NOMO-1 (cell line): Measurements from ENCODE around the gene NXF1.
A peak's percentile ranks its signal among the peaks of the same experiment; 100 is the strongest.
"Not testable (repeated sequence)": the region's sequence is repeated elsewhere in the genome, so short reads cannot be mapped to it uniquely, and the experiment has no call there.

Experiments
- DNase-seq, 2 experiments: peaks; one replicate each; lab custom pipeline; 2025; ENCODE audit not compliant: unreplicated experiment in 2 of 2; lab: John Stamatoyannopoulos, UW

Gene NXF1

DNA sequence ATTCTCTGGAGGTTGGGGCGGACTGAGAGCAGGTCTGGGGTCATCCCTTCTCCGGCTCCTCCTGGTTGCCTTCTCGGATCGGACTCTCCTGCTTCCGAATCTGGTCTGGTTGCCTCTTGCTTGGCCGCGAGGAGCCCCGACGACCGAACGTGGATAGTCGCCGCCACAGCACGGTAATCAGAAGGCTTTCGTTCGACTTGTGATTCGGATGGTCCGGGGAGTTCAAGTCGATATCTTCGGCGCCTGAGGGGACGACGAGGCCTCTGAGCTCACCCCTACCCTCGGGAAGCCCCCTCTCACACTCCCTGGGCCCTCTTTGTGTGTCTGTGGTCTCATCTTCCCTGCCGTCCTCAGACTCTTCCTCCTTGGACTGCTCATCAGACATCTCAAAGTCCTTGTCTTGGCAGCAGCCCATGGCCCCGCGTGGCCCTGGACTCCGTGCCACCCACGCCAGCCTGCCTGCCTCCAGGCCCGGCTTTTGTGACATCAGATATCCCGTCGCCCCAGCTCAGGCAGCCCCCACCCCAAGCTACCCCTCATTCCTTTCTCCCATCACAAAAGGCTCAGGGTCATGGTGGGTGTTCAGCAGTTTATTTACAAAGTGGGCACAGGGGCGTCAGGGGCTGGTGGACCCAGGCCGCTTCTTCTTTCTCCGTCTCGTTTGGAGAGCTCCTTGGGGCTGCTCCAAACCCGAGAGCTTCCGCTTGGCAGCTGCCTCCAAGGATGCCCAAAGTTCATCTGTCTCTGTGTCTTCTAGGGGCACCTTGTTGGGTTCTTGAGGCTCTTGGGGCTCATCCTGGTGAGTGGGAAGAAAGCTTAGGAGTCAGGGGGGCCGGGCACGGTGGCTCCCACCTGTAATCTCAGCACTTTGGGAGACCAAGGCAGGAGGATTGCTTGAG, 27.3 kb upstream of the NXF1 start, which contains the start of gene TEX54:
TSS of gene TEX54 (minus strand) at position 506 of the 899 bp plus-strand sequence.
- DNase-seq: peak in 1 of 2 experiments; percentile 40

DNA sequence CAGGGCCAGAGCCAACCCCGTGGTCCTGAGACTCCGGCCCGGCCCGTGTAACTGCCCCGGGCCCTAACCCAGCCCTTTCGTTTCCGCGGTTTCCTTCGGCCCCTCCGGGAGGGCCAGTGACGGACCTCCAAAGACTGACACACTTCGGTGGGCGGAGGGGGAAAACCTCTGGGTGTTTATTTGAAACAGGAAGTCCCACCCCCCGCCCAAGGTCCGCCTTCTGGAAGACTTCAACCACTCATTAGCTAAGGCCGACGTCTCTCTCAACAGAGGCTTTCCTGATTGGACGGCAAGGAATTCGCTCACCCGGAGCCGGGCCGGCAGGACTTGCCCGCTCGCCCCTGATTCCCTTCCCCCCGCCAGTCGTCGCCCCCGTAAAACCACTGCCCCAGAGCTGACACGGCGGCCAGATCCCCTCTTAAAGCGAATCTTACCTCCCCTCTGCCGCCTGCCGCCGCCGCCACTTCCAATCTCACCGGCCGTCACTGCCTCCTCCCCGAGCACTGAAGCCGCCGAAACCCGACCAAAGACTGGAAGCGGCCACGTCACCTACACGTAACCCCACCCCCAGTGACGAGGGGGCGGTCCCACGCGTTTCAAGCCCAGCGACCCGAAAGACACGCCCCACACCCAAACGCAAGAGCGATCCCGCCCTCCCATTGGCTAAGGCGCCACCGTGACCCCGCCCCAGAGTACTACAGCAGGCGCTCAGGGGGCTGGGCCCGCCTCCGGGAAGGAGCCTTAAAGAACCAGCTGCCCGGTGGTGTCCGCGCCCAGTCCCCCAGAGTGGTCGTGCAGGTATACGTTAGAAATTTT, 26.5 kb upstream of the NXF1 start, which contains the start of gene STX5:
TSS of gene STX5 (minus strand) at position 532 of the 816 bp plus-strand sequence. CDS start 808 bp downstream, outside the sequence.
- DNase-seq: peak; percentile 98 to 100

DNA sequence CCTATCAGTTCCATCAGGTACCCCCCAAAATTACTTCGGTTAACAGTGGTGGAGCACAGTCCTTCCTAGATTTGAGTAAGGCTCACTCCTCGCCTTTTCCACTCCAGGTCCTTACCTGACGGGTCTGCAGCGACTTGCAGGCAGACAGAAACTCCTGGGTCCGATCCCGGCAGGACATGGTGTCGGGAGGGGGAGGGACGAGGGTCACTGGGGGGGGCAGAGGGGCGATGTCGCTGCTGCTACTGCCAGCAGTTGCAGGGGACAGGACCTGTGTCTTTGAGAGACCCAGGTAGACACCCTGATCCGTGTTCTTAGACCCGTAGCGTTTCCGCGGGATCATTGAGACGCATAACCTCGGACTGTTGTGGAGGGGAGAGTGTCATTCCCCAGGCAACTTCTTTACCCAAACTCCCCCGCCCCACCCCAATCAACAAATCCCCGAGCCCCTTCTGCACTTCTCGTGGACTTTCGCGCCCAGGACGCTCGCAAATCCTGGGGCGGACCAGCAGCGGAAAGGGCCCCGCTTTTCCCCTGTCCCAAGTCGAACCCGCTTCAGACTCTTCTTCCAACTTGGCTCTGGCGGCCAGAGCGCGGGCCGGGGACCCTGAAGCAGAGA, 25.8 kb upstream of the NXF1 start:
- no peak for DNase-seq

DNA sequence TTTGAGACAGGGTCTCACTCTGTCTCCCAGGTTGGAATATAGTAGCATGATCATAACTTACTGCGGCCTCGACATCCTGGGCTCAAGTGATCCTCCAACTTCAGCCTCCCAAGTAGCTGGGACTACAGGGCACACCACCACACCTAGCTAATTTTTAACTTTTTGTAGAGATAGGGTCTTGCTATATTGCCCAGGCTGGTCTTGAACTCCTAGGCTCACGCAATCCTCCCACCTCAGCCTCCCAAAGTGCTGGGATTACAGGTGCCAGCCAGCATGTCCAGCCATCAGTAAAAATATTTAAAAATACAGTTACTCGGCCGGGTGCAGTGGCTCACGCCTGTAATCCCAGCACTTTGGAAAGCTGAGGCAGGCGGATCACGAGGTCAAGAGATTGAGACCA, 22.9 kb upstream of the NXF1 start:
- DNase-seq: not testable (repeated sequence)

DNA sequence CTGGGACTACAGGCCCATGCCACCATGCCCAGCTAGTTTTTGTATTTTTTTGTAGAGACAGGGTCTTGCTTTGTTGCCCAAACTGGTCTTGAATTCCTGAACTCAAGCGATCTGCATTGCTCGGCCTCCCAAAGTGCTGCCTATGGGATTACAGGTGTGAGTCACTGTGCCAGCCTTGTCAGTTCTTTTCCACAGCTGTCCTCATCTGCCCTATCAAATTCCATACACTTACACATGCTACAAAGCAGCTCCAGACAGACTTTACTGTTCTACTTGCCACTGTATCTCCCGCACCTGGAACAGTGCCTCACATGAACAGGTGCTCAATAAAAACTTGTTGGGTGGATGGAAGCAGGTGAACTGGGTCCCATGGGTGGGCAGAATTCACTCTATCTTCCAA, 18.4 kb upstream of the NXF1 start:
- DNase-seq: no peak

DNA sequence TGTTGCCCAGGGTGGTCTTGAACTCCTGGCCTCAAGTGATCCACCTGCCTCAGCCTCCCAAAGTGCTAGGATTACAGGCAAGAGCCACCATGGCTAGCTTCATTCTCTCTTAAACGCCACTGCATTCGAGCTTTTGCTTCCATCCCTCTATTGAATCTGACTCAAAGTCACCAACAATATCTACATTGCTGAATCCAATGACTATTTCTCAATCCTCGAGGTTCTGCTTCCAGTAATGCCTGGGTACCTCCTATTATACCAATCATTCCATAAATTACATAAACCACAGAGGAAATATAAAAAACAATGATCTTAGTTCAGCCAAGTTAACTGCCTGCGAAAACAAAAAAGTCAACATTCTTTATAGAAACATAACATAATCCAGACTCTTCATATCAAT, 11.9 kb upstream of the NXF1 start:
- peak in 1 of 2 experiments; percentile 21 for DNase-seq

DNA sequence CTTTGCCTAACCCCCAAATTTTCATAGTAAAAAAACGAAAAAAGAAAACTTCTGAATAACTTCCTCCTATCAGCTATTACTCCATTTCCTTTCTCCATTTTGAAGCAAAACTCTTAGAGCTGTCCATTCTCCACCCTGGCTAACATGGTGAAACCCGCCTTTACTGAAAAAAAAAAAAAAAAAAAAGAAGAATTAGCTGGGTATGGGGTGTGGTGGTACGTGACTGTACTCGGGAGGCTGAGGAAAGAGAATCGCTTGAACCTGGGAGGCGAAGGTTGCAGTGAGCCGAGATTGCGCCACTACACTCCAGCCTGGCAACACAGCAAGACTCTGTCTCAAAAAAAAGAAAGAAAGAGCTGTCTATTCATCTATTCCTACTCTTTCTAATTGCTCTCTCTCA, 11.3 kb upstream of the NXF1 start:
- peak; percentile 79 to 92 for DNase-seq

DNA sequence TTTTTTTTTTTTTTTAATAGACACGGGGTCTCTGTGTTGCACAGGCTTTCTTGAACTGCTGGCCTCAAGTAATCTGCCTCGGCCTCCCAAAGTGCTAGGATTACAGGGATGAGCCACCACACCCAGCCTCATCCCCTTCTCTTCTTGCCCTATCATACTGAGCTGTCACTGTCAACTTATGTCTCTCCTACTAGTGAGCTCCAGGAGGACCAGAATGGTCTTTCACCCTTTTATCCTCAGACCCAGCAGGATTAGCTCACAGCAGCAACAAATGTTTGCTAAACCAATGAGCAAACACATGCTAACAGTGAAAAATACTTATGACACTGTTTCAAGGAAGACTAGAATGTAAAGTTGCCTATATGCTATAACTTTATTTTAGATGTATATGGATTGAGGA, 6.4 kb upstream of the NXF1 start:
- DNase-seq: no peak

DNA sequence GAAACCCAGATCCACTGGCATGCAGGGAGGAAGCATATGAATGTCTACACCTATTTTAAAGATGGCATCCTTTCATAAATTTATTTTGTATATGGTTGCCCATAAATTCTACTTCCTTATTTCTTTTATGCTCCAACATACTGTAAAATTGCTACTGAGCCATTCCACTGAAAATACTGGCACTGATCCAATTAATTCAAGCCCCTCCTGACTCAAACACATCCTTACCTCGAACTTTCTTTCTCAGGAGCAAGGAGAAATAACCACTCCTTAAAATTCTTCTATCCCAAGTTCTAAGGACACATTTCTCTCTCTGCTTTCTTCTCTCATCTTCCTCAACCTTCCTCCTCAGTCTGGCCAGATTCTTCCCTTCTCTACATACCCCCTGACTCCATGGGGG, 5.5 kb upstream of the NXF1 start:
- DNase-seq: no peak

DNA sequence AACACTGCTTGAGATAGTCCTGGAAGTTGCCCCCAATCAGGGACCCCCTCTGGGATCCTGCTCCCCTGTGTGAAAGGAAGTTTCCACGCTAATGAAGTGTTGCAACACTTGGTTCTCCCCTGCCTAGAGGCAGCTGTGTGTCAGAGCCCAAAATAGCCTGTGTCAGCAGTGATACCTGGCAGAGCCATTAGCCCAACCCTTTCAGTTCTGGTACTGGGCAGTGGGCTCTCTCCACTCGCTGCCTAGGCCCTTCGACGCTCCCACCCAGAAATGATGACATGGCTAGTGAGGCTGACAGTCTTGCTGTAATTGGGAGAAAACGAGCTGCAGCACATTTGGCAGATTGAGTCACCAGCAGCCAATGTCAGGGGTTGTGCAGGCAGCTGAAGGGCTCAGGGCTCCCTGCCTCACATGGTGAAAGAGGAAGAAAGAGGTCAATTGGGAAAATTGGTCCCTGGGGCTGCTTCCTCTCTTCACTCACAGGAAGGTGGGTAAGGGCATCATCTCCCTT, 1.4 kb upstream of the NXF1 start:
- DNase-seq: peak; percentile 84 to 87

DNA sequence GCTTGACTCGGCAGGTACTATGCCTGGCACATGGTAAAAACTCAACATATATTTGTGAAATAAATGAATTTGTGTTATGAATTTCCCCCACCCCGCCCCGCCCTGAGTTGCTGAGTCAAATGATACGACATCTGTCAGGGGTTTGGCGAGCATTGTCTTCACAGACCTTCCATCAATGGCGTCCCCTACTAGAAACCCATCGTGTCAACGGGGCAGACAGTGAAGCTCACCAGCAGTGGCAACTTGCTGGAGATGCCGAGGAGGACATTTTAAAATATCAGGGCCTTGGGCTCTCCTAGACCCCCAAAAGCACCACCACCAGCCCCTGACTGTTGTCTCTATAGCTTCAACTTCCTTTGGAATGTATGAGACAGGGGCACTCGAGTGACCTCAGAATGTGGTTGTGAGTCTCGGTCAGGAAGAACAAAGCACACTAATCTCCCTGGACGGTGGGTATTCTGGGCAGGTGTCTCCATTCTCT, 761 bp upstream of the NXF1 start:
- DNase-seq: no peak

DNA sequence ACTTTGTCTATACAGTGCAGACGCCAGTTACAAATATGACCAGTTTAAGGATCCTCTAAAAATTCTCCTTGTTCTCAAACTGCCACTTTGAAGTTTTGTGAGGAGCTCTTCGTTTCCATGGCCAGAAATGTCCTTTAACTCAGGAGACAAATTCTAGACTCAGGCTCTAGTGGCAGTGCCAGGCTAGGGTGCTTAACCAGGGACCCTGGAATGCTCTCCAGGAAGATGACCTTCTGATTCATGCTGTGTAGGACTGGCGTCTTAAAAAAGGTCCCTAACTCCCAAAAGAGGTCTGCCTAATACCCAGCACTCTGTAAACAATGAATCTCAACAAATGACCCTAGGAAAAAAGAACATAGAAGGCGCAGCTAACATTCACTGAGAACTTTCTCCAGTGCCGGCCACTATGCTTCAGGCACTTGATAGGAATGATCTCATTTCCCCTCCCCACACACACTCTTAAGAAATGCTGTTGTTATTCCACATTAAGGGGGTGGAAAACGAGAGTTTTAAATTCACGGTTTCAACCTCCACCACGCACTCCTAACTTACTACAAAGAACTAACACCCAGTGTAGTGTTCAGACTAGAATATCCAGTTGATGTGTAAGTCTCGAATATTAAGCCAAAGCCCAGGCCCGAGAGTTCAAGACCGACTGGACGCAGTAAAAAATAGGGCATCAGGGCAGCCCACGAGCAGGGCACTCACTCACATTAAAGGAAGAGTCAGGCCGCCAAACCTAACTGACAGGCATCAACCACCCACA, 747 bp downstream of the NXF1 start:
- peak in 1 of 2 experiments; percentile 24 for DNase-seq

DNA sequence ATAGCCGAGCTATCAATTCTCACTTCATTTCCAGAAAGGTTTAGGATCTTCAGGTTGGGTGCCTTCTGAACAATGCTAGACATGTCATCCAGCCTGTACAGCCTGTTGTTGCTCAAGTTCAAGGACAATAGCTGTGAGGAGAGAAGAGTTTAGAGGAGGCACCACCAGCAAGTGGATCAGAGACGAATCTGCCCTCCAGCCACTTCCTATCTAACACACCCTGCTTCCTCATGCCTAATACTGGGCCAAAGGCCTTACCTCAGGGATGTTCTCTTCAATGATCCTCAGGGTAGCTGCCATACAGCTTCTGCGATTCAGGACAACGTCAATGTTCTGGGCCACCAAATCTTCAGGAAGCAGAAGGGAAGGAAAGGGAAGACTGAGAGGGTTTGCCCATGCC, 4.2 kb downstream of the NXF1 start:
- DNase-seq: no peak

DNA sequence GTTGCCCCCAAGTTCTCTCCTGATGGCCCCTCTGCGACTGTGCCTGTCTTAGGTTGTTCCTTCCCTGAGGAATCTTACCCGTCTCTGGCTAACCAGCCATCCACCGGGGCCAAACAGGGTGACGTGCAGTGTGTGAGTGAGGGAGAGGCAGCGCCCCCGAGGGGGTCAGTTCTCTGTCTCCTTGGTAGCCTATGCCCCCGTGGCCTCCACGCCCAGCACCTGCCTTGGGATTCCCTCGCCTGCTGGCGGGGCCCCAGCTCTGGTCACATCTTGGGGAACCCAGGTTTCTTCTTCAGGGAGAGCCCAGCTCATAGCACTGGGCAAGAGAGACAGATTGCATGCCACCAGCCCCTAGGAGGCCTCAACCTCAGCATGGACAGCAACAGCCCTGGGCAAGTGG, 5.8 kb downstream of the NXF1 start:
- DNase-seq: no peak

DNA sequence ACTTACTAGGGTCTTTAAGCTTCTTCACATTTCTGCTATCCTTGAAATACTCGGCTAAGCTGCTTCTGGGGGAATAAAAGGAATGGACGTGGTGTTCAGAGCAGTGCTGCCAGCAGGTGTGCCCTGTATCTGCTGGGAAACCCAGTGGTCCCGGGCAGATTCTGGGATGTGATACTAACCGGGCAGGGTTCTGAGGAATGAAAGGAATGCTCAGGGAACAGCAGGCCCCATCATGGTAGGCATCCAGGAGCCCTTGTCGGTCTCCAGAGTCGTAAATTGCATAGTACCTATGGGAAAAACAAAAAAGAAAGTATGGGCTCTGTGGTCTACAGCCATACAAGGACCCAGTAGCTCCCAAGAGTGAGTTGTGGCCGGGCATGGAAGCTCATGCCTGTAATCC, 9.0 kb downstream of the NXF1 start:
- DNase-seq: no peak

DNA sequence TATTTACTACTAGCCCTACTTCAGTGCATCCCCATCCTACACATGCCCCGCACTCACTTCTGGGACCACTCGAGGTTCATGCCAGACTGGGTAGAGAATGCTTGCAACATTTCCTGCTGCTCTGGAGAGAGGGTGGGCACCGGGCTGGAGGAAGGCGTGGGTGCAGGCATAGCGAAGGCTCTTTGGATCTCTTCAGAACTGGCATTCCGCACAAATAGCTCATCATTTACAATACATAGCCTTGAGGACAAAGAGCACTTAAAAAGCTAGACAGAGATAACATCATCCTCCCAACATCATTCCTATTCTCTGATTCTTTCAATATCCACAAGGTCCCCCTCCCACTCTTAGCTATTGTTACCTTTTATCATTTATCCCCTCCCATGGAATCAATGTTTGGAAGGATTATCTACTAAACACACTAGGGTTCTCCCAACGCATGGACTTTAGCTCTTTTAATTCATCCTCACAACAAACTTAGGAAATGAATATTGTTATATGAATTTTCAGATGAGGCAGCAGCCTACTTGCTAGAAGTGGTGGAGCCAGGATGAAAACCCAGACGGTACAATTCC, 11.0 kb downstream of the NXF1 start:
- no peak for DNase-seq

DNA sequence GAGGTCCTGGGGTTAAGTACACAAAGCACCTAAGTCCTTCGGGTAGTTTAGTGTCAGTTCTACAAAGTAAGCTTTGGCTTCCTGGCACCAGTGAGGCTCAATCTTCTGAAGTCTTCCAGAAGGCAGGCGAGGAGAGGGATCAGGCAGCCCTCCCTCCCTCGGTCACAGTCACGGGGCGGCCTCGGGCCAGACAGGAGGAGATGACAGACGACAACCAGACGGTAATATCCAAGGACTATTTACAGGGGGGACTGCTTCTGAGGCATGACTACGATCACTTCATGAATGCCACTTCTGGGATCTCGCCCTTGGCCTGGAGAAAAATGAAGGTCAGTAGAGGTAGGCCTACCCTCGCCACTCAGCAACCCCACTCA, 13.1 kb downstream of the NXF1 start:
- DNase-seq: no peak

DNA sequence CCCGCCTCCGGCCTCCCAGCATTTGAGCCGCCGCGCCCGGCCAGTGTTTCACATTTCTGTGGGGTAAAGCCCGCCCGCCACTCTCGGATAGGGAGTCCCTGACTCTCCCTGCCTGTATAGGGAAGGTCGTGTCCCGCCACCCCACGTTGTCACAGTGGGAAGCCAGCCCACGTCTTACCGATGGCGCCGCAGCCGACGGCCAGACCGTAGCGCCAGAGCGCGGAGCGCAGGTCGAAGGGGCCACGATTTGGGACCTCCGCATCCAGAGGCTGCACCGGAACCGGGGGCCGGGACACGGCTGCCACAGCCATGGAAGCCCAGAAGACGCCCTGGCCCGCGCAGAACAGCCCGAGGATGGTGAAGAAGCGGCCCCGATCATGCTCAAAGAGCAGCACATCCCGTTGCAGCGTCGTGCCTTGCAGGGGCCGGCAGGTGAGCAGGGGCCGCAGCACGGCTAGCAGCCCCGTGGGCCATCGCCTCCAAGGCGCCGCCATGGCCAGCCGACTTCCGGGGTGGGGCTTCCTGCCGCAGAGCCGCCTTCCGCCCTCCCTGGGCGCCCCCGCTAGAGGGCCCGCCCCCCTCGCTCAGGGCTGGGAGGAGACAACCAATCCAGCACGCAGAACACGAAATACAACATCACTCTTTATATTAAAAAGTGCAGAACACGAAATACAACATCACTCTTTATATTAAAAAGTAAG, 13.6 kb downstream of the NXF1 start, which contains the start of gene TMEM223:
TSS of gene TMEM223 (minus strand) at position 506 of the 701 bp plus-strand sequence. CDS start at position 494, 12 bp downstream.
- DNase-seq: peak; percentile 71 to 89

DNA sequence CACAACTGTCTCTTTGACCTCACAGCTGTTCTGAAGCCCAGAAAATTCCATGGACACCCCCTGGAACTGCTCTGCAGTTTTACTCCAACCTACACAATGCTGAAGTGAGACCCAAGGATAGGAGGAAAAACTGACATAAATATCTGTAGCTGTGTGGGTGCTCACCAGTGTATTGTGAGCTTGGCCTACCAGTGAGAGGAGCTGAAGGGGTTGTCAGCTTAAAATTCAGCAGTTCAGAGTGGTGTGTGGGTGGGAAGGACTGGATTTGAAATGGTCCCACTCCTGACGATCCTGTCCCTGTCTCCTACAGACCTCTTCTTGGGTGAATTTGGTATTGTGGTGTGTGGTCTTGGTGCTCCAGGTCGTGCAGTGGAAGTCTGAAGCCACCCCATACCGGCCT, 15.7 kb downstream of the NXF1 start:
- no peak for DNase-seq
